OCI-LY3 (cell line): Measurements from ENCODE around the gene GRIK4.

Experiments used
- EZH2phosphoT487 ChIP-seq: fragments of 200-600 bp; shearing (Covaris generic); IDR thresholded peaks from 2 replicates; pipeline ENCODE4 v1.6.1; 2018; ENCODE audit warnings: antibody characterized with exemption, mixed run types, low read depth
- TF ChIP-seq, protein P1 (sequence below): fragments of 200-600, 300-600 bp; sonication (generic); IDR thresholded peaks from 2 replicates; pipeline ENCODE4 v1.5.1; 2014; ENCODE audit warnings: antibody characterized with exemption, low read length, low read depth

DNA sequence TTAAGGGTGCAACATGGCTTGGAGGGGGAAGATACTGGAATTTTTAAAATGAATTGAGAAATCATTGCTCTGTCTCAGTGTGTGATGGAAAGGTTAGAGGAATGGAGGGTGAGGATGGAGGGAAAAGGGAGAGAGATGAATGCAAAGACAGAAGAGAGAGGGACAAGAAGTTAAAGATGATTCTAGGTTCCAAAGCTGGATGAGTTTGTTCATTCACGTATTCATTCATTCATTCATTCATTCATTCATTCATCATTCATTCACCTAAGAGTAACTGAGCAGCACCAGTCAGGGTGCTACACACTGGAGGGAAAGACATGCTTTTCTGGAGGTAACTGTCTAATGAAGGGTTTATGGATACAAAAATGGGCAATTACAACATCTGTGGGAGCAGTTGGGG, 209.2 kb downstream of the GRIK4 start:
- TF ChIP-seq, protein P1, sequence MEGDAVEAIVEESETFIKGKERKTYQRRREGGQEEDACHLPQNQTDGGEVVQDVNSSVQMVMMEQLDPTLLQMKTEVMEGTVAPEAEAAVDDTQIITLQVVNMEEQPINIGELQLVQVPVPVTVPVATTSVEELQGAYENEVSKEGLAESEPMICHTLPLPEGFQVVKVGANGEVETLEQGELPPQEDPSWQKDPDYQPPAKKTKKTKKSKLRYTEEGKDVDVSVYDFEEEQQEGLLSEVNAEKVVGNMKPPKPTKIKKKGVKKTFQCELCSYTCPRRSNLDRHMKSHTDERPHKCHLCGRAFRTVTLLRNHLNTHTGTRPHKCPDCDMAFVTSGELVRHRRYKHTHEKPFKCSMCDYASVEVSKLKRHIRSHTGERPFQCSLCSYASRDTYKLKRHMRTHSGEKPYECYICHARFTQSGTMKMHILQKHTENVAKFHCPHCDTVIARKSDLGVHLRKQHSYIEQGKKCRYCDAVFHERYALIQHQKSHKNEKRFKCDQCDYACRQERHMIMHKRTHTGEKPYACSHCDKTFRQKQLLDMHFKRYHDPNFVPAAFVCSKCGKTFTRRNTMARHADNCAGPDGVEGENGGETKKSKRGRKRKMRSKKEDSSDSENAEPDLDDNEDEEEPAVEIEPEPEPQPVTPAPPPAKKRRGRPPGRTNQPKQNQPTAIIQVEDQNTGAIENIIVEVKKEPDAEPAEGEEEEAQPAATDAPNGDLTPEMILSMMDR: no peak
- TF ChIP-seq EZH2phosphoT487: no peak
